ENCODE measurements around the gene SDK2. TPM values are rescaled to one million over a fixed set of nuclear protein-coding genes. Genes with fewer than 3 reads are reported as not detected.
"Not testable (repeated sequence)": the region's sequence is repeated elsewhere in the genome, so short reads cannot be mapped to it uniquely, and the experiment has no call there.

SDK2 gene
- total and polyA plus RNA-seq, 2 donors from 2014 or later: 0.37 to 2.4 TPM

- H3K27me3 ChIP-seq (ENCODE audit: control insufficient read depth, insufficient read depth, low read length): no peaks in the 10 kb centered on the region
- TF ChIP-seq CTCF (IDR thresholded peaks at IDR 0.05; ENCODE audit: borderline replicate concordance, extremely low read depth, insufficient read depth): no peak
- no peaks in the 10 kb centered on the region for H3K4me1 ChIP-seq (ENCODE audit: control insufficient read depth in 2 of 3, insufficient read depth in 2 of 3, low read depth in 1 of 3, low read length in 3 of 3)
- intact Hi-C loops (cut with DNase I): no loop called here
- peak in 4 of 5 donors; percentile 41 to 84 (median 64) for DNase-seq
- FAIRE-seq: no peak
- H3K9ac ChIP-seq (ENCODE audit: low read length in 3 of 3): no peak overlapping the region
- peak overlapping the region in 1 of 2 donors; percentile 28 for H3K27ac ChIP-seq (ENCODE audit: low read depth in 2 of 2, low read length in 2 of 2)
- H3K4me3 ChIP-seq (ENCODE audit: low read length in 3 of 3): no peak overlapping the region
- no peaks in the 10 kb centered on the region for H3K9me3 ChIP-seq (ENCODE audit: control insufficient read depth in 2 of 3, insufficient read depth in 1 of 3, low read length in 3 of 3)
- H3K36me3 ChIP-seq (ENCODE audit: control insufficient read depth in 2 of 3, insufficient read depth in 3 of 3, low read length in 3 of 3): no peaks in the 10 kb centered on the region
These were observed 169.8 kb downstream of the SDK2 start for GRCh38 chr17:73474370-73474988.

GRCh38 chr17:73472715-73473114 lies 171.5 kb downstream of the SDK2 start:
- H3K4me3 ChIP-seq (ENCODE audit: low read length in 3 of 3); H3K27ac ChIP-seq (ENCODE audit: low read depth in 2 of 2, low read length in 2 of 2); H3K9me3 ChIP-seq (ENCODE audit: control insufficient read depth in 2 of 3, insufficient read depth in 1 of 3, low read length in 3 of 3); H3K36me3 ChIP-seq (ENCODE audit: control insufficient read depth in 2 of 3, insufficient read depth in 3 of 3, low read length in 3 of 3); intact Hi-C loops (cut with DNase I); H3K27me3 ChIP-seq (ENCODE audit: control insufficient read depth, insufficient read depth, low read length); H3K4me1 ChIP-seq (ENCODE audit: control insufficient read depth in 2 of 3, insufficient read depth in 2 of 3, low read depth in 1 of 3, low read length in 3 of 3); H3K9ac ChIP-seq (ENCODE audit: low read length in 3 of 3); DNase-seq; FAIRE-seq: not testable (repeated sequence)

GRCh38 chr17:73471924-73472323 lies 172.3 kb downstream of the SDK2 start:
- H3K9ac ChIP-seq (ENCODE audit: low read length in 3 of 3): no peak overlapping the region
- no peak overlapping the region for H3K27ac ChIP-seq (ENCODE audit: low read depth in 2 of 2, low read length in 2 of 2)
- TF ChIP-seq CTCF (IDR thresholded peaks at IDR 0.05; ENCODE audit: borderline replicate concordance, extremely low read depth, insufficient read depth): no peak
- no peaks in the 10 kb centered on the region for H3K4me1 ChIP-seq (ENCODE audit: control insufficient read depth in 2 of 3, insufficient read depth in 2 of 3, low read depth in 1 of 3, low read length in 3 of 3)
- no peaks in the 10 kb centered on the region for H3K36me3 ChIP-seq (ENCODE audit: control insufficient read depth in 2 of 3, insufficient read depth in 3 of 3, low read length in 3 of 3)
- FAIRE-seq (no peak), DNase-seq (no peak)
- no peaks in the 10 kb centered on the region for H3K27me3 ChIP-seq (ENCODE audit: control insufficient read depth, insufficient read depth, low read length)
- H3K4me3 ChIP-seq (ENCODE audit: low read length in 3 of 3): no peak overlapping the region
- H3K9me3 ChIP-seq (ENCODE audit: control insufficient read depth in 2 of 3, insufficient read depth in 1 of 3, low read length in 3 of 3): no peaks in the 10 kb centered on the region
- intact Hi-C loops (cut with DNase I): no loop called here

GRCh38 chr17:73470316-73470826 lies 173.9 kb downstream of the SDK2 start:
- Histone ChIP-seq H3K9me3 (ENCODE audit: control insufficient read depth in 2 of 3, insufficient read depth in 1 of 3, low read length in 3 of 3) (no peaks in the 10 kb centered on the region), H3K27me3 (ENCODE audit: control insufficient read depth, insufficient read depth, low read length) (no peaks in the 10 kb centered on the region), H3K4me3 (ENCODE audit: low read length in 3 of 3) (no peak overlapping the region), H3K9ac (ENCODE audit: low read length in 3 of 3) (no peak overlapping the region), H3K27ac (ENCODE audit: low read depth in 2 of 2, low read length in 2 of 2) (no peak overlapping the region), H3K4me1 (ENCODE audit: control insufficient read depth in 2 of 3, insufficient read depth in 2 of 3, low read depth in 1 of 3, low read length in 3 of 3) (no peaks in the 10 kb centered on the region), H3K36me3 (ENCODE audit: control insufficient read depth in 2 of 3, insufficient read depth in 3 of 3, low read length in 3 of 3) (no peaks in the 10 kb centered on the region)
- TF ChIP-seq CTCF (IDR thresholded peaks at IDR 0.05; ENCODE audit: borderline replicate concordance, extremely low read depth, insufficient read depth): no peak
- intact Hi-C loops (cut with DNase I): no loop called here
- FAIRE-seq (no peak), DNase-seq (peak in 1 of 5 donors; percentile 42)

Data from kidney (tissue), 14 donors.